ENCODE measurements around the gene CDIP1.

Gene CDIP1

DNA sequence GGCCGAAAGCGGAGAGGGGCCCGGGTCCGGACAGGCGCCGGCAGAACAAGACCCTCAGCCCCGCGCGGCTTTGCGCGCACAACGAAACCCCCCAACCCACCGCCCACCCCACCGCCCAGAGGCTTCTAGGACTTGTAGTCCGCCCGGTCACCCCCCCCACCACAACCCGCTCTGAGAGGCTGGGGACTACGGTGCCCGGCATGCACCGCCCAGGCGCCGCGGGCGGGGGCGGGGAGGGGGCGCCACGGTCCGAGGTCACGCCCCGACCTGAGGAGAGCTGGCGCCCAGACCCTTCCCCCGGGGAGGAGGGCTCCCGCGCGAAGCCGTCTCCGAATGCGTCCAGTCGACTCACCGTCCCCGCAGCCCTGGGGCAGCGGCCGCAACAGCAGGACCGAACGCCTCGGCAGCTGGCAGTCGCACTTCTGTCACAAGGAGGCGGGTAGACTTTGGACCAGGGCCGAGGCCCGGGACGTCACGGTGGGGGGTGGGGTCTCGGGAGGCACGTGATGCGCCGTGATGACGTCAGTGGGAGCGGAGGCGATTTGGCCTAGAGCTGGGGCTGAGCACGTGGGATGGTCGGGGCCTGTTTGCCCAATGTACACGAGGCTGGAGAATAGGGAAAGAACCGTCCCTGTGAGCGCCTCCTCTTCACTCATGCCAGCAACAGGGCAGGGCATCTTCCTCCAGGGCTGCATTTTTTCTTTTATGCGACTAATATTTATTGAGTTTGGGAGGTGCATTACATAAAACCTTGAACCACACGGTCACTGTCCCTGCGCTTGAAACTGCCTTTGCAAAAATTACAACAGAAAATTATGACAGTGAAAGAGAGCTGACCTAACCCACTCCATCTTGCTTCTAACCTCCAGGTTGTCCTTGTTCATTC, at the start of gene CDIP1:
CDIP1 (minus strand) TSS at position 424 of the 886 bp plus-strand sequence. CDS start 24,643 bp downstream, outside the sequence.
- TF ChIP-seq, protein P1, sequence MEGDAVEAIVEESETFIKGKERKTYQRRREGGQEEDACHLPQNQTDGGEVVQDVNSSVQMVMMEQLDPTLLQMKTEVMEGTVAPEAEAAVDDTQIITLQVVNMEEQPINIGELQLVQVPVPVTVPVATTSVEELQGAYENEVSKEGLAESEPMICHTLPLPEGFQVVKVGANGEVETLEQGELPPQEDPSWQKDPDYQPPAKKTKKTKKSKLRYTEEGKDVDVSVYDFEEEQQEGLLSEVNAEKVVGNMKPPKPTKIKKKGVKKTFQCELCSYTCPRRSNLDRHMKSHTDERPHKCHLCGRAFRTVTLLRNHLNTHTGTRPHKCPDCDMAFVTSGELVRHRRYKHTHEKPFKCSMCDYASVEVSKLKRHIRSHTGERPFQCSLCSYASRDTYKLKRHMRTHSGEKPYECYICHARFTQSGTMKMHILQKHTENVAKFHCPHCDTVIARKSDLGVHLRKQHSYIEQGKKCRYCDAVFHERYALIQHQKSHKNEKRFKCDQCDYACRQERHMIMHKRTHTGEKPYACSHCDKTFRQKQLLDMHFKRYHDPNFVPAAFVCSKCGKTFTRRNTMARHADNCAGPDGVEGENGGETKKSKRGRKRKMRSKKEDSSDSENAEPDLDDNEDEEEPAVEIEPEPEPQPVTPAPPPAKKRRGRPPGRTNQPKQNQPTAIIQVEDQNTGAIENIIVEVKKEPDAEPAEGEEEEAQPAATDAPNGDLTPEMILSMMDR (IDR thresholded peaks at IDR 0.05; ENCODE audit: low read depth, low read length): no peak
- H3K4me3 ChIP-seq (ENCODE audit: low read depth, low read length): peak within 1 kb of the TSS; percentile 59
- peak; percentile 95 for DNase-seq (ENCODE audit: low read depth, low spot score)
- in situ Hi-C loops (cut with HindIII; ENCODE audit: low sequenced_read_pairs): no loop called here

- in situ Hi-C loops (cut with HindIII; ENCODE audit: low sequenced_read_pairs): no loop called here
- TF ChIP-seq, protein P1 (IDR thresholded peaks at IDR 0.05; ENCODE audit: low read depth, low read length): no peak
- no peak for DNase-seq (ENCODE audit: low read depth, low spot score)
- H3K4me3 ChIP-seq (ENCODE audit: low read depth, low read length): no peak overlapping the region
Measured at GRCh38 chr16:4586291-4586690, 47.7 kb upstream of the CDIP1 start.

- DNase-seq (ENCODE audit: low read depth, low spot score): no peak
- TF ChIP-seq, protein P1 (IDR thresholded peaks at IDR 0.05; ENCODE audit: low read depth, low read length): no peak
Measured at GRCh38 chr16:4583906-4584305, 45.3 kb upstream of the CDIP1 start.

GRCh38 chr16:4580250-4580649, 41.7 kb upstream of the CDIP1 start:
- no peak overlapping the region for H3K4me3 ChIP-seq (ENCODE audit: low read depth, low read length)
- TF ChIP-seq, protein P1 (IDR thresholded peaks at IDR 0.05; ENCODE audit: low read depth, low read length): no peak
- peak; percentile 7 for DNase-seq (ENCODE audit: low read depth, low spot score)
- in situ Hi-C loops (cut with HindIII; ENCODE audit: low sequenced_read_pairs): no loop called here

More at GRCh38 chr16:4583906-4584305, 45.3 kb upstream of the CDIP1 start:
- in situ Hi-C loops (cut with HindIII; ENCODE audit: low sequenced_read_pairs): no loop called here
- H3K4me3 ChIP-seq (ENCODE audit: low read depth, low read length): no peak overlapping the region

DNA sequence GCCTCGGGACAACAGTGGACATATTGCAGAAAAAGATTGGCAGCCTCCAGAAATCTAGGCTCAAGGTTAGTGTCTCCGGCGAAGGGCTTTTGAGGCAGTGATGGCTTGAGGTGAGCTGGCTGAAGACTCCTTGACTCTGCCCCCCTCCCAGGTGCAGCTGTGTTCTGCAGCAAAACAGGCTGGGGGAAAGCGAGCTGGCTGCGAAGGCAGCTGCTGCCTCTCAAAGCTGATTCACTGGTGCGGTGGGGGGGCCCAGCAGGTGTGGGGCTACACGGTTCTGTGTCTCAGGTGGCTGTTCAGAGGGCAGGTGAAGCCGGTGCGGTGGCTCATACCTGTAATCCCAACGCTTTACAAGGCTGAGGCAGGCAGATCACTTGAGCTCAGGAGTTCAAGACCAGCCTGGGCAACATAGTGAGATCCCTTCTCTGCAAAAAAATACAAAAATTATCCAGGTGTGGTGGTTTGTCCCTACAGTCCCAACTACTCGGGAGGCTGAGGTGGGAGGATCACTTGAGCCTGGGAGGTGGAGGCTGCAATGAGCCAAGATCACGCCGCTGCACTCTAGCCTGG, 40.5 kb upstream of the CDIP1 start:
- DNase-seq (ENCODE audit: low read depth, low spot score): no peak
- in situ Hi-C loops (cut with HindIII; ENCODE audit: low sequenced_read_pairs): no loop called here
- TF ChIP-seq, protein P1 (IDR thresholded peaks at IDR 0.05; ENCODE audit: low read depth, low read length): no peak

DNA sequence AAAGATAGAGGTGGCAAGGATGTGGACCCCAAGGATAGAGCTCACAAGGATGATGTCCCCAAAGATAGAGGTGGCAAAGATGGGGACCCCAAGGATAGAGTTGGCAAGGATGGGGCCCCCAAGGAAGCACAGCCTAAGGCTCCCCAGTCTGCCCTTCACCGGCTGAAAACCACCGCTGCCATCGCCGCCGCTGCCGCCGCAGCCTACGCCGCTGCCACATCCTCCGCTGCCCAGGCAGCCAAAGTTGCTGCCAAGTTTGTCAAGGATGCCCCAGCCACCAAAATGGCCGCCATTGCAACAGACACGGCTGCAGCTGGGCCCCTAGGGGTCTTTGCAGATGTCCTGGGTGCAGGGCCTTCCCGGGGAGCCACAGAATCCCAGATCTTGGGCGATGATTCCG, 37.4 kb upstream of the CDIP1 start:
- no peak for DNase-seq (ENCODE audit: low read depth, low spot score)
- in situ Hi-C loops (cut with HindIII; ENCODE audit: low sequenced_read_pairs): no loop called here
- no peak overlapping the region for H3K4me3 ChIP-seq (ENCODE audit: low read depth, low read length)
- TF ChIP-seq, protein P1 (IDR thresholded peaks at IDR 0.05; ENCODE audit: low read depth, low read length): no peak

More for the DNA sequence above, 40.5 kb upstream of the CDIP1 start:
- H3K4me3 ChIP-seq (ENCODE audit: low read depth, low read length): no peak overlapping the region

Data from astrocyte of the spinal cord (primary cell).